ENCODE results near the gene RNF19B. TPM values are rescaled to one million over a fixed set of nuclear protein-coding genes. Genes with fewer than 3 reads are reported as not detected.

The RNF19B gene, protein sequence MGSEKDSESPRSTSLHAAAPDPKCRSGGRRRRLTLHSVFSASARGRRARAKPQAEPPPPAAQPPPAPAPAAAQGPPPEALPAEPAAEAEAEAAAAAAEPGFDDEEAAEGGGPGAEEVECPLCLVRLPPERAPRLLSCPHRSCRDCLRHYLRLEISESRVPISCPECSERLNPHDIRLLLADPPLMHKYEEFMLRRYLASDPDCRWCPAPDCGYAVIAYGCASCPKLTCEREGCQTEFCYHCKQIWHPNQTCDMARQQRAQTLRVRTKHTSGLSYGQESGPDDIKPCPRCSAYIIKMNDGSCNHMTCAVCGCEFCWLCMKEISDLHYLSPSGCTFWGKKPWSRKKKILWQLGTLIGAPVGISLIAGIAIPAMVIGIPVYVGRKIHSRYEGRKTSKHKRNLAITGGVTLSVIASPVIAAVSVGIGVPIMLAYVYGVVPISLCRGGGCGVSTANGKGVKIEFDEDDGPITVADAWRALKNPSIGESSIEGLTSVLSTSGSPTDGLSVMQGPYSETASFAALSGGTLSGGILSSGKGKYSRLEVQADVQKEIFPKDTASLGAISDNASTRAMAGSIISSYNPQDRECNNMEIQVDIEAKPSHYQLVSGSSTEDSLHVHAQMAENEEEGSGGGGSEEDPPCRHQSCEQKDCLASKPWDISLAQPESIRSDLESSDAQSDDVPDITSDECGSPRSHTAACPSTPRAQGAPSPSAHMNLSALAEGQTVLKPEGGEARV
- 10 to 100 TPM; 31.6 to 47.4 TPM for total RNA-seq

DNA sequence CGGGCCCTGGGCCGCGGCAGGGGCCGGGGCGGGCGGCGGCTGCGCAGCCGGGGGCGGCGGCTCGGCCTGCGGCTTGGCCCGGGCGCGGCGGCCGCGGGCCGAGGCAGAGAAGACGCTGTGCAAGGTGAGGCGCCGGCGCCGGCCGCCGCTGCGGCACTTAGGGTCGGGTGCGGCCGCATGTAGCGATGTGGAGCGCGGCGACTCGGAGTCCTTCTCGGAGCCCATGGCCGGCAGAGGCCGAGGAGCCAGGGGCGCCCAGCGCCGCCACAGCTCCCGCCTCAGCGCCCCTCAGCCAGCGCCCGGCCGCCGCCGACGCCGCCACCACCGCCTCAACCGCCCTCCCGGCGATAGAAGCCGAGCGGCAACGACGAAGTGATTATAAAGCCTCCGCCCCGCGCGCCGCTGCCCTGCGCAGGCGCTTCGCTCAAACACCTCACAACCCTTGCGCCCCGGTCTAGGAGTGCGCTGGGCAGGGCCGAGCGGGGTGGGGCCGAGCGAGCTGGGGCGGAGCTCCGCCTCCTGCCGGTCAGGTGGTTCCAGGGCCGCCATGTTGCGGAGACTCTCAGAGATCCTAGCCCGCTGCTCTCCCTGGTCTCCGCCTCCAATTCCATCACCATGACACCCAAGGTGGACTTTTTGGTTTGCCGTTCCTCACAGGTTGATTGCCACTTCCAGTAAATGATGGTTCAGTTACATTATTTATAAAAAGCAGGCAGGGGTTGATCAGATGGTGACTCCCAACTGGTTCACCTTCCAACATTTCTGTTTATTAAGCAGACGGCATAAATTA, at the start of gene RNF19B:
TSS of gene RNF19B (minus strand) at position 349 of the 790 bp plus-strand sequence. CDS start at position 225, 124 bp downstream.
- no peaks in the 10 kb centered on the region for H3K27me3 Mint-ChIP-seq
- CTCF ChIA-PET = interaction anchor here (0.7 to 1.6 kb wide), 12 partner anchors 9 to 136 kb away, joined by 3 to 4 read pairs (median 4); no protein-coding TSS in a partner anchor
- H3K9me3 Mint-ChIP-seq (ENCODE audit: low read depth) = no peaks in the 10 kb centered on the region

DNA sequence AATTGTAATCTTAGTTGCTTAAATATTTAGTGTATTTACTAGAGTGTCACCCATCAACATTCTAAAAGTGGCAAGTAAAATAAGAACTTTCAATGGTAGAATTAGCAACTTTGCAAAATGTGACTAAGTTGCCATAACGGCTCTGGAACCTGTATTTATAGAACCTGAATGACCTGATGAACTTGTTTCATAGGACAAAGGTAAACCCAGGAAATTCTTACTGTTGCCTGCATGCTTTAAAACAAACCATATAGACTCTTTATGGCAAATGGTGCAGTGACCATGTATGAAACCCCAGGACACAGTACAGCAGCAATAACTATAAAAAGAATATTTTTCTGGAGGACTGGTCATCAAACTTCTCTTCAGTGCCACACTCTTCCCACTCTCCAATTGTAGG, 49.2 kb upstream of the RNF19B start:
- Mint-ChIP-seq H3K9me3 (ENCODE audit: low read depth) (no peaks in the 10 kb centered on the region), H3K4me3 (no peak overlapping the region), H3K27me3 (no peaks in the 10 kb centered on the region), H3K4me1 (peaks cover 11% of the 10 kb centered on the region), H3K27ac (no peak overlapping the region), H3K36me3 (peaks cover 54% of the 10 kb centered on the region)
- no peak for ATAC-seq
- CTCF ChIA-PET = interaction anchor here (0.6 to 1.0 kb wide), 2 partner anchors 41 to 224 kb away, joined by 3 read pairs; no protein-coding TSS in a partner anchor
- no peak for DNase-seq

More for the DNA sequence above, at the start of gene RNF19B:
- DNase-seq (peak; percentile 97), ATAC-seq (peak; percentile 94)
- H3K4me1 Mint-ChIP-seq = peaks cover 56% of the 10 kb centered on the region
- peaks cover 4% of the 10 kb centered on the region for H3K36me3 Mint-ChIP-seq
- peak within 1 kb of the TSS; percentile 80 for H3K4me3 Mint-ChIP-seq
- H3K27ac Mint-ChIP-seq = peak within 1 kb of the TSS; percentile 91

DNA sequence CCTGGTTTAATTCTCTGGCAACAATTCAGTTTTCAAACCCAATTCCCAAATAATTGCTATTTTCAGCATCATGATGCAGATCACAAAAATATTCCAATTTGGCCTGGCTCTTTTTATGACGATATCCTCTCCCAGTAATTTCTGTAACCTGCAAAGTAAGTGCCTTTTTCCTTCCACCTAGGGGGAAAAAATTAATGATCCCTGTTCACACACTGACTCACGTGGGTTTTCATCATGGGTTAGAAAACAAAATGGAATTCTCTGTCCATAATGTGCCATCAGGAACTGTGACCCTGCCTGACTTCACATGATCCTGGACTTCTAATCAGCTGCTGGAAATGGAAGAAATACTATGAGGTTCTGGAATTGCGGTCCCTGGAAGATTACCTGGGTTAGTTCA, 47.6 kb upstream of the RNF19B start:
- Mint-ChIP-seq H3K27ac (peak overlapping the region; percentile 34), H3K9me3 (ENCODE audit: low read depth) (no peaks in the 10 kb centered on the region), H3K36me3 (peaks cover 53% of the 10 kb centered on the region), H3K4me3 (no peak overlapping the region), H3K4me1 (peaks cover under 1% of the 10 kb centered on the region), H3K27me3 (no peaks in the 10 kb centered on the region)
- CTCF ChIA-PET = interaction anchor here (0.7 kb wide), 1 partner anchor 79 kb away, joined by 3 read pairs; no protein-coding TSS in a partner anchor
- ATAC-seq (no peak), DNase-seq (no peak)

- H3K9me3 Mint-ChIP-seq (ENCODE audit: low read depth) = no peaks in the 10 kb centered on the region
- H3K27ac Mint-ChIP-seq = no peak overlapping the region
- H3K4me1 Mint-ChIP-seq = peaks cover 3% of the 10 kb centered on the region
- CTCF ChIA-PET = no interaction called here
- DNase-seq (no peak), ATAC-seq (no peak)
- no peak overlapping the region for H3K4me3 Mint-ChIP-seq
- H3K27me3 Mint-ChIP-seq = no peaks in the 10 kb centered on the region
- H3K36me3 Mint-ChIP-seq = peaks cover 54% of the 10 kb centered on the region
Measured at GRCh38 chr1:33010932-33011731, 46.5 kb upstream of the RNF19B start.

- peaks cover 11% of the 10 kb centered on the region for H3K4me1 Mint-ChIP-seq
Measured at GRCh38 chr1:33009561-33009960, 45.0 kb upstream of the RNF19B start.

DNA sequence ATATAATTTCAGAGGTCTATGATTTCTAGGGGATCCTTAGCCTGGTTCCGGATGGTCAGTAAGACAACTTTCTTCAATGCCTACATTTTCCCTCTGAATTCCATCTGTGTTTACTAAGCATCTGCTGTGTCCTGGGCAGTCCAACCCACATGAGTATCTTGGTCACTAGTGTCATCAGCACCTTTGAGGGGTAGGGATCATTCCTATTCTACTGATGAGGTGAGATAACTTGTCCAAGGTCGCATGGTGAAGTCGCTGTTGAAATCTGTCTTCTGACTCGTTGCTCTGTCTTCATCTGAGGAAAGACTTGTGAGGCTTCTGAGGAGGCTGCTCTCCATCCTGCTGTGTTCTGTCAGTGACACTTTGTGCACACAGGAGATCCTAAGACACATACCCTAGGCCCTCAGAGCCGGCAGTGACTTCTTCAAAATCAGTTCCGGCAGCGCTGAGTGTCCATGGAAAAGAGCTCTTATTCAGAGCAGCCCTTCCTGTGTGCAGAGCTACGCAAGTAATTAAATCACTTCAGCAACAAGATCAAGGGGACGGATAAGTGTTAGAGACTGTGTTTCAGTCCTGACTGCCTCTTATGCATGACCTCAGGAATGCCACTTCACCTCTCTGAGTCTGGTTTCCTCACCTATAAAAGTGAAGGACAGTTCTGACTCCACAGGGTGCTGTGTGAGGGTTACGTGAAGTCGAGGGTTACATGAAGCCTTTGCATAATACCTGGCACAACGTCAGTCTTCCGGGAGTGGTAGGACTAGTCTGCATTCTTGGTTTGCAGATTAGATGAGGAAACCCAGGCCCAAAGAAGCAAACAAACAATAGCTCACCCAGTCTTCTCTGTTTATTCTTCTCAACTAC, 43.7 kb upstream of the RNF19B start:
- no peak for ATAC-seq
- no peak overlapping the region for H3K4me3 Mint-ChIP-seq
- no peaks in the 10 kb centered on the region for H3K27me3 Mint-ChIP-seq
- peaks cover 11% of the 10 kb centered on the region for H3K4me1 Mint-ChIP-seq
- H3K27ac Mint-ChIP-seq = no peak overlapping the region
- CTCF ChIA-PET = interaction anchor here (0.9 to 3.3 kb wide), 4 partner anchors 14 to 75 kb away, joined by 3 to 29 read pairs (median 4); no protein-coding TSS in a partner anchor
- peaks cover 51% of the 10 kb centered on the region for H3K36me3 Mint-ChIP-seq
- no peaks in the 10 kb centered on the region for H3K9me3 Mint-ChIP-seq (ENCODE audit: low read depth)
- no peak for DNase-seq

More at GRCh38 chr1:33009561-33009960, 45.0 kb upstream of the RNF19B start:
- no peaks in the 10 kb centered on the region for H3K27me3 Mint-ChIP-seq
- DNase-seq (no peak), ATAC-seq (no peak)
- no peak overlapping the region for H3K4me3 Mint-ChIP-seq
- peaks cover 59% of the 10 kb centered on the region for H3K36me3 Mint-ChIP-seq
- H3K9me3 Mint-ChIP-seq (ENCODE audit: low read depth) = no peaks in the 10 kb centered on the region
- CTCF ChIA-PET = interaction anchor here (0.9 to 1.0 kb wide), 2 partner anchors 12 to 21 kb away, joined by 3 to 4 read pairs; no protein-coding TSS in a partner anchor
- no peak overlapping the region for H3K27ac Mint-ChIP-seq

- peaks cover 45% of the 10 kb centered on the region for H3K36me3 Mint-ChIP-seq
- CTCF ChIA-PET = interaction anchor here (0.7 to 3.3 kb wide), 5 partner anchors 14 to 74 kb away, joined by 3 to 29 read pairs (median 3); no protein-coding TSS in a partner anchor
- H3K4me1 Mint-ChIP-seq = peaks cover 13% of the 10 kb centered on the region
Measured at GRCh38 chr1:33007190-33008050, 42.8 kb upstream of the RNF19B start.

DNA sequence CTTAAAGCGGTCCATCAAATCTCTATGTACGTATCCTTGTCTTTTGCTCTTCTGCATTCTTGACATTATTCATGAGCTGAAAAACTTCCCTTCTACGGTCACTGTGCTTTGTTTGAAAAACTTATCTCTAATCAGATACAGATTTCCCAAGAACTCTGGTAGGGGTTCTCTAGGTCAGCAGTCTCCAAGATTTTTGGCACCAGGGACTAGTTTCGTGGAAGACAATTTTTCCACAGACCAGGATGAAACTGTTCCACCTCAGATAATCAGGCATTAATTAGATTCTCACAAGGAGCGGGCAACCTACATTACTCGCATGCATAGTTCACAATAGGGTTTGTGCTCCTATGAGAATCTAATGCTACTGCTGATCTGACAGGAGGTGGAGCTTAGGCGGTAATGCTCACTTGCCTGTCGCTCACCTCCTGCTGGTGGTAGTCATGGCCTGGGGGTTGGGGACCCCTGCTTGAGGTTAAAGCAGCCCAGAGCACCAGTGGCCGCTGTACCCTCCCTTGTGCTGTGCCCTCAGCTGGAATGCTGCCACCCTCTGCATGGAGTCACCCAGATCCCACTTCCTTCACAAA, 41.3 kb upstream of the RNF19B start:
- no peak overlapping the region for H3K4me3 Mint-ChIP-seq
- no peaks in the 10 kb centered on the region for H3K27me3 Mint-ChIP-seq
- no peak for ATAC-seq
- peaks cover 18% of the 10 kb centered on the region for H3K4me1 Mint-ChIP-seq
- no peaks in the 10 kb centered on the region for H3K9me3 Mint-ChIP-seq (ENCODE audit: low read depth)
- CTCF ChIA-PET = interaction anchor here (0.9 to 3.3 kb wide), 3 partner anchors 10 to 73 kb away, joined by 3 to 29 read pairs (median 3); no protein-coding TSS in a partner anchor
- DNase-seq = no peak
- peak overlapping the region; percentile 29 for H3K27ac Mint-ChIP-seq
- peaks cover 32% of the 10 kb centered on the region for H3K36me3 Mint-ChIP-seq

More at GRCh38 chr1:33007190-33008050, 42.8 kb upstream of the RNF19B start:
- H3K9me3 Mint-ChIP-seq (ENCODE audit: low read depth) = no peaks in the 10 kb centered on the region
- DNase-seq (no peak), ATAC-seq (peak; percentile 55)
- no peak overlapping the region for H3K4me3 Mint-ChIP-seq
- no peak overlapping the region for H3K27ac Mint-ChIP-seq
- no peaks in the 10 kb centered on the region for H3K27me3 Mint-ChIP-seq

GRCh38 chr1:33005117-33005837, 40.7 kb upstream of the RNF19B start:
- Mint-ChIP-seq H3K27ac (no peak overlapping the region), H3K27me3 (no peaks in the 10 kb centered on the region), H3K4me3 (no peak overlapping the region), H3K4me1 (peaks cover 20% of the 10 kb centered on the region), H3K36me3 (peaks cover 28% of the 10 kb centered on the region), H3K9me3 (ENCODE audit: low read depth) (no peaks in the 10 kb centered on the region)
- CTCF ChIA-PET = interaction anchor here (0.6 to 3.3 kb wide), 4 partner anchors 9 to 72 kb away, joined by 3 to 29 read pairs (median 4); no protein-coding TSS in a partner anchor
- ATAC-seq (no peak), DNase-seq (no peak)

DNA sequence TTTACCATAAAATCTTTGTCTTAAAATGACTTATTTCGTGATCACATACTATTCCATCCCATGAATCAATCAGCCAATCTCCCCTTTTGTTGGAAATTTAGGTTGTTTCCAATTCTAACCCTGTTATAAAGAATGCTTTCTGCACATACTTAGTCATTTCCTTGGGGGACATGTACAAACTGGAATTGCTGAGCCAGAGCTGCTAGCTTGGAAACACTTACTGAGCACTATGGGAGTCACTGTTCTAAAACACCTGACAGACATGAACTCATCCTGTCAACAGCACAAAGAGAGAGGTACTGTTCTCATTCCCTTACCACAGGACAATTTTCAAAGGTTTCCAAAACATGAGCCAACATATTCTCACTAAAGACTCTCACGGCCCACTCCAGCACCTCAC, 40.0 kb upstream of the RNF19B start:
- no peak overlapping the region for H3K4me3 Mint-ChIP-seq
- H3K36me3 Mint-ChIP-seq = peaks cover 27% of the 10 kb centered on the region
- peaks cover 20% of the 10 kb centered on the region for H3K4me1 Mint-ChIP-seq
- CTCF ChIA-PET = interaction anchor here (3.3 kb wide), 1 partner anchor 71 kb away, joined by 29 read pairs; no protein-coding TSS in a partner anchor
- DNase-seq (no peak), ATAC-seq (no peak)
- no peaks in the 10 kb centered on the region for H3K9me3 Mint-ChIP-seq (ENCODE audit: low read depth)
- H3K27me3 Mint-ChIP-seq = no peaks in the 10 kb centered on the region
- H3K27ac Mint-ChIP-seq = no peak overlapping the region

All from activated CD8-positive, alpha-beta memory T cell treated with anti-CD3 and anti-CD28 coated beads, Interleukin-2, amount 10 ng/mL, durations not matched to agents 7 days and 5 days (primary cell).